GM19023 (cell line): ENCODE results near the gene GFI1B.
"Not testable (repeated sequence)": the region's sequence is repeated elsewhere in the genome, so short reads cannot be mapped to it uniquely, and the experiment has no call there.

Source experiments
- ATAC-seq: cut with Tn5 transposase; IDR thresholded peaks from one replicate; pipeline ENCODE4 v1.9.1; 2021; ENCODE audit warnings: mild to moderate bottlenecking, moderate library complexity; ENCODE audit not compliant: unreplicated experiment

The GFI1B gene

GRCh38 chr9:132967908-132968307, 10.6 kb upstream of the GFI1B start:
- not testable (repeated sequence) for ATAC-seq

GRCh38 chr9:132969783-132970182, 8.7 kb upstream of the GFI1B start:
- ATAC-seq = no peak

GRCh38 chr9:132970324-132971062, 8.0 kb upstream of the GFI1B start:
- no peak for ATAC-seq

GRCh38 chr9:132973166-132973565, 5.3 kb upstream of the GFI1B start:
- ATAC-seq = no peak

GRCh38 chr9:132973713-132974112, 4.8 kb upstream of the GFI1B start:
- no peak for ATAC-seq

GRCh38 chr9:132975961-132976360, 2.5 kb upstream of the GFI1B start:
- ATAC-seq = no peak

GRCh38 chr9:132976571-132976970, 1.9 kb upstream of the GFI1B start:
- ATAC-seq = no peak

GRCh38 chr9:132978112-132978450, 413 bp upstream of the GFI1B start:
- no peak for ATAC-seq

- ATAC-seq = no peak
These were observed 1.7 kb downstream of the GFI1B start for GRCh38 chr9:132980157-132980556.

GRCh38 chr9:132982458-132982857, 4.0 kb downstream of the GFI1B start:
- ATAC-seq = no peak

- no peak for ATAC-seq
These were observed 5.2 kb downstream of the GFI1B start for GRCh38 chr9:132983491-132984201.

- ATAC-seq = no peak
These were observed 5.9 kb downstream of the GFI1B start for GRCh38 chr9:132984202-132985070.

- ATAC-seq = no peak
These were observed 6.5 kb downstream of the GFI1B start for GRCh38 chr9:132985071-132985350.

- ATAC-seq = no peak
These were observed 7.0 kb downstream of the GFI1B start for GRCh38 chr9:132985489-132985888.

- ATAC-seq = no peak
These were observed 7.6 kb downstream of the GFI1B start for GRCh38 chr9:132986114-132986513.

- no peak for ATAC-seq
These were observed 8.4 kb downstream of the GFI1B start for GRCh38 chr9:132986640-132987620.

- no peak for ATAC-seq
These were observed 9.9 kb downstream of the GFI1B start for GRCh38 chr9:132988244-132989013.

GRCh38 chr9:132989014-132989310, 10.5 kb downstream of the GFI1B start:
- no peak for ATAC-seq

- no peak for ATAC-seq
These were observed 11.0 kb downstream of the GFI1B start for GRCh38 chr9:132989414-132989996.
